ENCODE data around the gene RRP7A.
"Not testable (repeated sequence)": the region's sequence is repeated elsewhere in the genome, so short reads cannot be mapped to it uniquely, and the experiment has no call there.

Gene RRP7A, protein sequence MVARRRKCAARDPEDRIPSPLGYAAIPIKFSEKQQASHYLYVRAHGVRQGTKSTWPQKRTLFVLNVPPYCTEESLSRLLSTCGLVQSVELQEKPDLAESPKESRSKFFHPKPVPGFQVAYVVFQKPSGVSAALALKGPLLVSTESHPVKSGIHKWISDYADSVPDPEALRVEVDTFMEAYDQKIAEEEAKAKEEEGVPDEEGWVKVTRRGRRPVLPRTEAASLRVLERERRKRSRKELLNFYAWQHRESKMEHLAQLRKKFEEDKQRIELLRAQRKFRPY
- 112 to 131 reads per million in 2 donors for total RNA-seq

DNA sequence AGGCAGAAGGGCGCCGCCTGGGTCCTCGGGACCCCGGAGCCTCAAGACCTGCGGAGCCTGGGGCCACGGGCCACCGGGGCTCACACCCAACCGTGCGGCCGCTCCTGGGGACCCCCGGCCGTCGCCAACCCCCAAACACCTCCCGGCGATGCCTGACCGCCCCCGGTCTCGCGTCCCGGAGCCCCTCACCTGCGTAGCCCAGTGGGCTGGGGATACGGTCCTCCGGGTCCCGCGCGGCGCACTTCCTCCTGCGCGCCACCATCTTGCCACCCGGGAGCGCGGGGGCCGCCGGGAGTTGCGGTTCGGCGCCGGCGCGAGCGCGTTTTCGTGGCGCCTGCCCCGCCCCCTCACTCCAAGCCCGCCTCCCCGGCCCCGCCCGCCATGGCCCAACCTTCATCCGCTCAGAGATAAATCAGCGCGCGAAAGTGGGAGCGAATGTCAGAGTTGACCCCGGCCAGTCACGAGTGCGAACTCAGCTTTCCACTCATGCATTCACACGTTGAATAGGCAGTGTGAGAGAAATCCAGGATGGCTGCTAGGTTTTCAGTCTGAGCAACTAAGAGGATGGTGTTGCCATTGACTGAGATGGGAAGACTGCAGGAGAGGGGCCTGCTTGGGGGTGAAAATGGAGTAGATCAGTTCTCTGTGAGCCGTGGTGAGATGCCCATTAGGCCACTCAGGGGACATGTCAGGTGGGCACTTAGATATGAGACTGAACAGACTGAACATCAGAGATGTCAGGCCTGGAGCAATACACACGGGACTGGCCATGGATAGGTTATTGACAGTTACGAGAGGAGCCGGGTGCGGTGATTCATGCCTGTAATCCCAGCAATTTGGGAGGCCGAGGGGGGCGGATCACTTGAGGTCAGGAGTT lies at the start of gene RRP7A:
Gene RRP7A (minus strand): TSS at position 272 of the 877 bp plus-strand sequence. CDS start 10 bp downstream, at position 262.
- DNase-seq = peak; percentile 75

DNA sequence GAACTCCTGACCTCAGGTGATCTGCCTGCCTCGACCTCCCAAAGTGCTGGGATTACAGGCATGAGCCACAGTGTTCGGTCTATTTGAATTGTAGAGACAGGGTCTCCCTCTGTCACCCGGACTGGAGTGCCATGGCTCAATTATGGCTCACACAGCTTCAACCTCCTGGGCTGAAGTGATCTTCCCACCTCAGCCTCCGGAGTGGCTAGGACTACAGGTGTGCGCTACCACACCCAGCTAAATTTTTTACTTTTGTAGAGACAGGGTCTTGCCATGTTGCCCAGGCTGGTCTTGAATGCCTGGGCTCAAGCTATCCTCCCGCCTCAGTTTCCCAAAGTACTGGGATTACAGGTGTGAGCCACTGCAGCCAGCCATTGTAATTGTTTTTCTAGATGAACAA lies 48.4 kb upstream of the RRP7A start:
- DNase-seq = not testable (repeated sequence)

DNA sequence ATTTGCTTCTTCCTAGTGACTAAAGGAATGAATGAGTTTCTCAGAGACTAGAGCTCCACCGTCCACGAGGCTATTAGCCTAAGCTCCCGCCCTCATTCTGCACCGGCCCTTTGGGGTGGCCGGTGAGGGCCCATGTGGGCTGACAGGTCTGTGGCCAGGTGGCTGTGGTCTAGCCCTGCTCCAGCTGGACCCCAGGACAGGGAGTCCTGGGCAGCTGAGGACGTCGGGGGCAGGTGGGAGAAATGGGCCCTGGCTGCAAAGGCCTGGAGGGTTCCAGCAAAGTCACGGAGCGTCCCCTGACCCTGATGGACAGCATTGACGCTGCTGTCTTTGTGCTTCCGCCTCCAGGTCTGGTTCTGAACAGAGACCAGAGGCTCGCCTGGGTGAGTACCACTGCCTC lies 46.4 kb upstream of the RRP7A start:
- no peak for DNase-seq

DNA sequence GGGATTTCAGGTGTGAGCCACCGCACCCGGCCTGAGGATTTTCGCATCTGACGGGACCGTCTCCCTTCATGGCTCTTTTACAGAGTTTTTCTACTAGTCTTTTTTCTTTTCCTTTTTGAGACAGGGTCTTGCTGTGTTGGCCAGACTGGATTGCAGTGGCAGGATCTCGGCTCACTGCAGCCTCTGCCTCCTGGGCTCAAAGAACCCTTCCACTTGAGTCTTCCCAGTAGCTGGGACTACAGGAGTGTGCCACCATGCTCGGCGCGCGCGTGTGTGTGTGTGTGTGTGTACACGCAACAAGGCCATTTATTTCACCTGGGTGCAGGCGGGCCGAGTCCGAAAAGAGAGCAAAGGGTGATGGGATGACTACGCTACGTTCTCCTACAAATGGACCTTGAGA lies 45.1 kb upstream of the RRP7A start:
- no peak for DNase-seq

DNA sequence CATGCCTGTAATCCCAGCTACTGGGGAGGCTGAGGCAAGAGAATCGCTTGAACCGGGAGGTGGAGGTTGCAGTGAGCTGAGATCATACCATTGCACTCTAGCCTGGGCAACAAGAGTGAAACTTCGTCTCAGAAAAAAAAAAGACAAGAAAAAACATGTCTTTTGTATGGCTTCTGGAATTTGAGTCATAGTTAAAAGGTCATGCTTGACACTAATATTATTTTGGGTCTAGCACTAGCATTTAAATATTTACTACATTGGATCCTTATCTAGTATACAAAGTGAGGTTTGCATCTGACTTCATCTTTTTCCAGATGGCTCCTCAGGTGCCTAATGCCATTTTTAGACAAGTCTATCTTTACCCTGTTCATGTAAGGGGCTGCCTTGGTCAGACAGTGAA lies 44.3 kb upstream of the RRP7A start:
- not testable (repeated sequence) for DNase-seq

DNA sequence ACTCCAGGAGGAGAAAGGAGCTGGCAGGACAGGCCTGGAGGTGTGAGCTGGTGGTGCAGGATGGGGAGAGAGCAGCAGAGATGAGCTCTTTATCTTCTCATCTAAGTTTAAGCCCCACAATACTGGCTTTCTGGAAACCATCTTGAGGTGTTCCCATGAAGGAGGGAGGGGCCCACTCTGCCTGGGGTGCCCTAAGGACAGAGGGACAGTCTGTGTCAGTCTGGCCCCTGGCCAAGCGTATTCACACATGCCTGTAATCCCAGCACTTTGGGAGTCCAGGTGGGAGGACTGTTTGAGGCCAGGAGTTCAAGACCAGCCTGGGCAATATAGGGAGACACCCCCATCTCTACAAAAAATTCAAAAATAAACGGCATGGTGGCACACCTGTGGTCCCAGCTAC lies 43.1 kb upstream of the RRP7A start:
- DNase-seq = no peak

DNA sequence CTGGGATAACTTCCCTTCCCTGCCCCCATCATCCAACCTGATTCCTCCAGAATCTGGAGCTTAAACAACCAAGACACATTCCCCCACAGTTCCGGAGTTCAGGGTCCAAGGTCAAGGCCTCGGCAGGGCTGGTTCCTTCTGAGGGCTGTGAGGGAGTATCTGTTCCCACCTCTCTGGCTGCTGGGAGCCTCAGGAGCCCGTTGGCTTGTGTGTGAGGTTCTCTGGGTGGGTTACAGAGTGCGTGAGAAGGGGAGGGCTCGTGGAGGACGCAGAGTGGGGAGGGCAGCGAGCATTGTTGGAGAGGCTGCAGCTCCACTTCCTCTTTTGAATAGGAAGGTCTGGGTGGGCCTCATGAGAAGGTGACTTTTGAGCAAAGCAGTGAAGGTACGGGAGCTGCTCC lies 42.7 kb upstream of the RRP7A start:
- no peak for DNase-seq

DNA sequence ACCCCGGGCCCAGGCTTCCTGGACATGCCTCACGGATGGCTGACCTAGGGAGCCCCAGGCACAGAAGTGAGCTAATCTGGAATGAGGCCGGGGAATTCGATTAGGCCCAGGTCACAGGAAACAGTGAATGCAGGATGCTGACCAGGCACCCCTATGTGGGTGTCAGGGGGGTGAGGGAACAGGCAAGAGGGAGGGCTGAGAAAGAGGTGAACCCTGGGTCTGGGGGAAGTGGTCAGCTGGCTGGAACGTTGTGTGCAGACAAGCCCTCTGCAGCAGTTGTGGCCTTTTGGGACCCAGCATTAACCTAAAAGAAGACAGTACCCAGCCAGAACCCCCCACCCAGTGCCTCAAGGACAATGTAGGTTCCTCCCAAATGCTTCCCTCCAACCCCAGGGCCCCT lies 42.3 kb upstream of the RRP7A start:
- no peak for DNase-seq

DNA sequence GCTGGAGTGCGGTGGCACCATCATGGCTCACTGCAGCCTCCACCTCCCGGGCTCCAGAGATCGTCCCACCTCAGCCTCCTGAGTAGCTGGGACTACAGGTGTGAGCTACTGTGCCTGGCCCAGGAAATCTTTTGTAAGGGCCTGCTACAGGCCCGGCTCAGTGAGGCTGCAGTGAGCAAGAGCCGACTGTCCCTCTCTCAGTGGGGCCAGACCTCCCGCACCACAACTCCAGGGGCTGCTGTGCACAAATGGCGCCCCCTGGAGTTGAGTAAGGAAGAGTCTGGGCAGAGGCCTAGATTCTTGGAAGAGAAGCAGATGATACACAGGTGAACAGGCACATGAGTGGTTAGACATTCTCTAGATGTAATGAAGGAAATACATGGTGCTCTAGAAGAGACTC lies 41.2 kb upstream of the RRP7A start:
- no peak for DNase-seq

DNA sequence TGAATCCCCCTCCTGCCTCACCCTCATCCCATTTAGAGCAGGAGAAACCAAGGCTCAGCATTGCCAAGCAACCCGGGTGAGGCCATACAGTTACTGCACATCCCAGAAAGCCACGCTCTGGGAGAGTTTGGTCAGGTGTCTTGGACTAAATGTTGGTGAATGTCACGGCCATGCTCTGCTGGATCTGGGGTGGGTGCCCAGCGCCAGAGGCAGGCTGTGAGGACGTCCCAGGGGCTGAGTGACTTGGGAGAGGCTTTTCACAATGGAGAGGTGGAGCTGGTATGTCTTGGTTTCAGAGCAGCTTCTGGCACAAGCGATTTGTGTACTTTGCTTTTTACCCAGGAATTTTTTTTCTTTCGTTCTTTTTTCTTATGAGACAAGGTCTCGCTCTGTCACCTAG lies 40.8 kb upstream of the RRP7A start:
- no peak for DNase-seq

DNA sequence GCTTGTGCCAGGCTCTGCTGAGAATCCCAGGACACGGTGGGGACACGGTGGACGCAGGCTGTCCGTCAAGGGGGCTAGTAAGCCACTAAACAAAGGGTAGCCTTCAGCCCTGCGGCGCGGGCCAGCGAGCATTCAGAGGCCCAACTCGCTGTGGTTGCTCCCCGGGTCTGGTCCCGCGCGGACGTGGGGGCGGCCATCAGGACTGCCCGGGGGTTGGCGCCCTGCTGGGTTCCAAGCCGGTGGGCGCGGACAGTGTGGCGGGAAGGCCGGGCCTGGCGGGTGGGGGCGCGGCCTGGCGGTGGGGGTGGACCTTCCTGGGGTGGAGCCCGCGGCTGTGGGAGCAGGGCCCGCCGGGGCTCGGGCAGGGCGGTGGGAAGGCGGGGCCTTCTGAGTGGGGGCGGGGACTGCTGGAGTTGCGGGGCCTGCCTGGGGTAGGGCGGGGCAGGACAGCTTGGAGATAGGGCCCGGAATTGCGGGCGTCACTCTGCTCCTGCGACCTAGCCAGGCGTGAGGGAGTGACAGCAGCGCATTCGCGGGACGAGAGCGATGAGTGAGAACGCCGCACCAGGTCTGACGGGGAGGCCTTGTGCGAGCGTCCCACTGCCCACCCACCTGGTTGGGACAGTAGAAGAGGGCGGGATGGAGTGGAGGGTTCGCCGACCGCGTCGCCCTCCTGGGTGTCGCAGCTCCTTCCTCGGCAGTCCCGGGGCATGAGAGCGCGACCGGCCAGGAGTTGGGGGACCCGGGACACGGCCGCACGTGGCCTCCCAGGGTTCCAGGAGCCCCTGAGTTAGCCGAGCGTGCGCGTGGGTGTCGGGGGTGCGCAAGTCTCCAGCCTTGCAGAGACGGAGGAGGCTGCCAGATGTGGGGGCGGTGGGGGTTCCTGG lies 34.1 kb upstream of the RRP7A start, which contains the start of gene SERHL2:
Gene SERHL2 (plus strand): TSS at position 482 of the 887 bp plus-strand sequence. CDS start 65 bp downstream, at position 547.
- peak; percentile 67 for DNase-seq

DNA sequence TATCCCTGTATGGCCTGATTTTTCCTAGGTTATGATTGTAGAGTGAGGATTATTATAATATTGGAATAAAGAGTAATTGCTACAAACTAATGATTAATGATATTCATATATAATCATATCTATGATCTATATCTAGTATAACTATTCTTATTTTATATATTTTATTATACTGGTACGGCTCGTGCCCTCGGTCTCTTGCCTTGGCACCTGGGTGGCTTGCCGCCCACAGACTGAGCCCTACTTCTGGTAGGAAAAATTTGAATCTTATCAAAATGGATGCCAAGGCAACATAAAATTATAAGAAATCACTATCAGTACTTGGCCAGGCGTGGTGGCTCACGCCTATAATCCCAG lies 32.7 kb upstream of the RRP7A start:
- not testable (repeated sequence) for DNase-seq

DNA sequence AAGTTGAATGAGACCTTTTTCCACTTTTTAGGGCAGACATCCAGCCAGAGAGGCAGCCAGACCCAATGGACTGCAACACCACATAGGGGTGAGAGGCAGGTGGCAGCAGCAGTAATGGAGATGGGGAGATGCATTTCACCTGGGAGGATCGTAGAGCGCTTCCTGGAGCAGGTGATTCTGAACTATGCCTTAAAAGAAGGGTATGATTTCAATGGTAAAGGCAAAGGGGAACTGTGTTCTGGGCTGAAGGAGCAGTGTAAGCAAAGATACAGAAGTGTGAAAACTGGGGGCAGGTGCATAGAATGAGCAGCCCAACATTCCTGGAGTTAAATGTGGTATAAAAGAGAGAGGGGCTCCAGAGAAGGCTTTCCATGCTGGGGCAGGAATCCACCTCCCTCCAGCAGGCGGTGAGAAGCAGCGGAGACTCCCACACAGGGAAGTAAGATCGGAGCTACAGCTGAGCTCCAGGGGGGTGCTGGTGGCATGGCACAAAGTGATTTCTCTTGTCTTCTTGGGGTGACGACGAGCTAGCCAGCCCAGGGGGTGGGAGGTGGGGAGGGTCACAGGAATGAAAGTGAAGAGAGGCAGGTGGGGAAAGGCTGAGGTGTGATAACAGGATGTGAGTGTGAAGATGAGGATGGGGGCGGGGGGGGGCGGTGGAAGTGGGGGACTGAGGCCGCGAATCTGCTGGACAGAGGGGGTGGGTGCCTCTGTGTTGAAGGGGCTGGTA lies 29.9 kb upstream of the RRP7A start:
- no peak for DNase-seq

DNA sequence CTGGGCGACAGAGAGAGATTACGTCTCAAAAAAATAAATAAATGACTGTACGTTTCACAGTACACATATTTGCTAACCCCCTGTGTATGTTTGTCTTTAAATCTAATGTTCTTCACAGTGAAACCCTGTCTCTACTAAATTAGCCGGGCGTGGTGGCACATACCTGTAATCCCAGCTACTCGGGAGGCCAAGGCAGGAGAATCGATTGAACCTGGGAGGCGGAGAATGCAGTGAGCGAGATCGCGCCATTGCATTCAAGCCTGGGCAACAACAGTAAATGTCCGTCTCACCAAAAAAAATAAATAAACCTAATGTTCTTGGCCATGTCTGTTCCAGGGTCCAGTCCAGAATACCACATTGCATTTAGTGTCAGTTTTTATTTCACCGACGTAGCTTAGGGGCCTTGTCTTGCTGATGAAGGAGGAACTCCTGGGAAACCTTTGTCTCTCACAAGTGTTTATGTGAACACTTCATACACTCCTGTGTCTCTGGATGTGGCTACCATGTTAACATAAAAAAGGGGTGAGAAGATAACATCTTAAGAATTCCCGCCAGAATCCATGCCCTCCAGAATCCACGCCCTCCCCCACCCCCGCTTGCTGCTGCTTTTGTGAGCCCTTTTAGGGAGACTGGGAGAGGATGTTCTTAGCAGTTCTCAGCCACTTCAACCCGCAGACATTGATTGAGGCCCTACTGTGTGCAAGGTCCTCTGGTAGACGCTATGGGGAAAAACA lies 29.2 kb upstream of the RRP7A start:
- DNase-seq = no peak

DNA sequence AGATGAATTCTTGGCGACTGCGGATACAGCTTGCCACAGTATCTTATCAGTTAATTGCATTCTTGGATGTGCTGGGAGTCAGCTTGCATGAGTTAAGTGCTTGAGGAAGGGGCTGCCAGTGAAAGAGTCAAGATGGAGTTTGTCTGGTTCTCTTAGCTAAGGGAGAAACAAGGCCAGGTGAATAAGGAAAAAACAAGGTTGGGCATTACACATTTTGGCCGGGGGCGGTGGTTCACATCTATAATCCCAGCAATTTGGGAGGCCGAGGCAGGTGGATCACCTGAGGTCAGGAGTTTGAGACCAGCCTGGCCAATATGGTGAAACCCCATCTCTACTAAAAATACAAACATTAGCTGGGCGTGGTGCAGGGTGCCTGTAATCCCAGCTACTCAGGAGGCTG lies 28.5 kb upstream of the RRP7A start:
- not testable (repeated sequence) for DNase-seq

DNA sequence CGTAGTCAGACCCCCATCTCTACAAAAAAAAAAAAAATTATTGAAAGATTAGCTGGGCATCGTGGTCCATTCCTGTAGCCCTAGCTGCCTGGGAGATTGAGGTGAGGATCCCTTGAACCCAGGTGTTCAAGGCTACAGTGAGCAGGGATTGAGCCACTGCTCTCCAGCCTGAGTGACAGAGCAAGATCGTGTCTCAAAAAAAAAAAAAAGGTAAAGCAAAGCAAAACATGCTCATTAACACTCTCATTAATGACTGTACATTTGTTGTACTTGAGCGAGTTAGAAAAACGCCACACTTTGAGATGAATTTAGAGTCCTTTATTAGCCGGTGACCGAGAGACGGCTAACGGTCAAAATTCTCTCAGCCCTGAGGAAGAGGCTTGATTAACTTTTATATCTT lies 28.0 kb upstream of the RRP7A start:
- DNase-seq = no peak

DNA sequence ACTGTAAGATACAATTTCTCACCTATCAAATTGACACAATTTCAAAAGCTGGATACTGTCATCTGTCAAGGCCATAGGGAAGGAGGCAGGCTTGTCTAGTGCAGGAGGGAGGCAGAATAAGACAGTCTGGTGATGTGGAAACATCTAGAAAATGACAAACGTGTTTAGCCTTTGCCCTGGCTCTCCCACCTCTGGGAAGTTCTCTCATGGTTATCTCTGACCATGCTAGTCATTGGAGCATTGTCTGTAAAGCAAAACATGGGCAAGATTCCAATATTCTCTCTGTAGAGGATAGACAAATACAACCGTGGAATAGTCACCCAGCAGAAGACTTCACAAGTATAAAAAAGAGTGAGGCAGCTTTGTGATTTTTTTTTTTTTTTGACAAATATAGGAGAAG lies 25.1 kb upstream of the RRP7A start:
- DNase-seq = no peak

DNA sequence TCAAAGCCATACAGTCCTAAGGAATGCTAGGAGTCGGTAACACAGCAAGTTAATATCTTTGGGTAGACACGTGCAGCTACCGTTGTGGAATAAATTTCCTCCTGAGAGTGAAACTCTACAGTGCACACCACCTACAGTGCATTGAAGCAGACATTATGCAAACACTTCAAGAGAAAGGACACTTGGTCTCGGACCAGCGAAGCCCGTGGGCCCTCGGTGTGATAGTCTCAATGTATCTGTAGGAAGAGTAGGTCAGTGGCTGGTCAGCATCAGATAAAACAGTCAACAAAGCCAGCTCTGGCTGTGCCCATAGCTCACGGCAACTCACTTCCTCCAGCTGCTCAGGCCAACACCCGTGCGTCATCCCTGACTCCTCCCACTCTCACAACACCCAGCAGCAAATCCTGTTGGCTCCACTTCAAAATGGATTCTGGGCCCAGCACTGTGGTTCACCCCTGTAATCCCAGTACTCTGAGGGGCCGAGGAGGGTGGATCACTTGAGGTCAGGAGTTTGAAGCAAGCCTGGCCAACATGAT lies 19.7 kb upstream of the RRP7A start:
- DNase-seq = not testable (repeated sequence)

DNA sequence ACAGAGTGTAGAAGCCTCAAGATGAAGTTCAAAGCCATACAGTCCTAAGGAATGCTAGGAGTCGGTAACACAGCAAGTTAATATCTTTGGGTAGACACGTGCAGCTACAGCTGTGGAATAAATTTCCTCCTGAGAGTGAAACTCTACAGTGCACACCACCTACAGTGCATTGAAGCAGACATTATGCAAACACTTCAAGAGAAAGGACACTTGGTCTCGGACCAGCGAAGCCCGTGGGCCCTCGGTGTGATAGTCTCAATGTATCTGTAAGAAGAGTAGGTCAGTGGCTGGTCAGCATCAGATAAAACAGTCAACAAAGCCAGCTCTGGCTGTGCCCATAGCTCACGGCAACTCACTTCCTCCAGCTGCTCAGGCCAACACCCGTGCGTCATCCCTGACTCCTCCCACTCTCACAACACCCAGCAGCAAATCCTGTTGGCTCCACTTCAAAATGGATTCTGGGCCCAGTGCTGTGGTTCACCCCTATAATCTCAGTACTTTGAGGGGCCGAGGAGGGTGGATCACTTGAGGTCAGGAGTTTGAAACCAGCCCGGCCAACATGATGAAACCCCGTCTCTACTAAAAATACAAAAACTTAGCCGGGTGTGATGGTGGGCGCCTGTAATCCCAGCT lies 17.7 kb upstream of the RRP7A start:
- not testable (repeated sequence) for DNase-seq

DNA sequence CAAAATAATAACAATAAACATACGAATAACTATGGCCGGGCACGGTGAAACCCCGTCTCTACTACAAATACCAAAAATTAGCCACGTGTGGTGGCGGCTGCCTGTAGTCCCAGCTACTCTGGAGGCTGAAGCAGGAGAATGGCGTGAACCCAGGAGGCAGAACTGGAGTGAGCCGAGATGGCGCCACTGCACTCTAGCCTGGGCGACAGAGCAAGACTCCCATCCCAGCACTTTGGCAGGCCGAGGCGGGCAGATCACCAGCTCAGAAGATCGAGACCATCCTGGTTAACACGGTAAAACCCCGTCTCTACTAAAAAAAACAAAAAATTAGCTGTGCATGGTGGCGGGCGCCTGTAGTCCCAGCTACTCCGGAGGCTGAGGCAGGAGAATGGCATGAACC lies 17.0 kb upstream of the RRP7A start:
- not testable (repeated sequence) for DNase-seq

DNA sequence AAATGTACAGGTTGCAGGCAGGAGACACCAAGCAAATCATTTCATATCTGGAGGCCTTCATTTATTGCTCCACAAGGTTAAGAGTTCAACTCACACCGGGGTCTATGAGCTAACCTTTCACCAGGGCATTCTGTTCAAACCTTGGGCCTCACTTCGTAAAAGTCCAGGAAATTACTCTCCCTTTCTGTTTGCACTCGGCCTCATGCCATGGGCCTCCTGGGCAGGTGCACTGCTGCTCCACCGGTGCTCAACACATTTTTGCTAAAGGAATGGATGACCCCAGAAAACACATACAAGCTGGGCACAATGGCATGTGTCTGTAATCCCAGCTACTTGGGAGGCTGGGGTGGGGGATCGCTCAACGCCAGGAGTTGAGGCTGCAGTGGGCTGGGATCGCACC lies 16.6 kb upstream of the RRP7A start:
- no peak for DNase-seq
